Measurements from ENCODE around the gene LLGL2.

Gene LLGL2

DNA sequence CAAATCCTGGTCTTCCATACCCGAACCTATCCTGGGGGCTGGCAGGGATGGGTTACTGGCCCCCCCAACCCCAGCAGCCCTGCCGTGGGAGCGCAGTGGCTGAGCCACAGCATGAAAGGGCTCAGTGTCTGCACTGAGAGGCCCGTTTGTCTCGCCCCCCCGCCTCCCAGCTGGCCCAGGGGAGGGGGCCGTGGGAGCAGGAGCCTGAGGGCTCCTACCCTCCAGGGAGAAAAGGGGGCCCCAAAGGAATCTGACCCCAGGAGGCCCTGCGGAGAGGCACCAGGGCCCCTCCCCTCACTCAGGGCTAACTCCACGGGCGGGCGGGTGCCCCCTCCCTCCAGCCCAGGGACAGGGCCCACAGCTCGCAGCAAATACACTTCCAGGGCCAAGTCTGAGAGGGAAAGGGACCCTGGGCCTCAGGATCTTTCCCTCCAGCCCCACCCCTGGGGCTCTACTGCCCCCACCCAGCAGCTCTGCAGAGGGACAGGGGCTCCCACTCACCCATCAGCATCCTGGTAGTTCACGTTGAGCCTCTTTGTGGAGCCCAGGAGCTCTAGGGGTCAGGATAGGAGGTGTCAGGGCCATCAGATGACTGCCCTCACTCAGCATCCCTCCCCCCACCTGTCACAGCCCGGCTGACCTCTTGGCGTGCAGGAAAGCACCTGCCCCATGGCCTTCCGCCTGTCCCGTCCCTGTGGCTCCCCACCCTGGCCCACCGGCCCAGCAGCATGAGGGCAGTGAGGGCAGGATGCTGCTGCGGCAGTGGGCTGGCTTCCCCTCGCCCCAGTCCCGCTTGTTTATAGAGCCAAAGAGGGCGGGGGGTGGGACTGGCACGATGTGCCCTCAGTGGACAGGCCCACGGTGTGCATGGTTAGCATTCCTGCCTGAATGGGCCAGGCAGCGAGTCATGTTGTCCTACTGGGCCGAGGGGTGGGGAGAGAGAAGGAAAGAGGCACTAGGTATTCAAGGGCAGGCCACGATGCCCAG, 17.5 kb upstream of the LLGL2 start:
- TF ChIP-seq, protein P1, sequence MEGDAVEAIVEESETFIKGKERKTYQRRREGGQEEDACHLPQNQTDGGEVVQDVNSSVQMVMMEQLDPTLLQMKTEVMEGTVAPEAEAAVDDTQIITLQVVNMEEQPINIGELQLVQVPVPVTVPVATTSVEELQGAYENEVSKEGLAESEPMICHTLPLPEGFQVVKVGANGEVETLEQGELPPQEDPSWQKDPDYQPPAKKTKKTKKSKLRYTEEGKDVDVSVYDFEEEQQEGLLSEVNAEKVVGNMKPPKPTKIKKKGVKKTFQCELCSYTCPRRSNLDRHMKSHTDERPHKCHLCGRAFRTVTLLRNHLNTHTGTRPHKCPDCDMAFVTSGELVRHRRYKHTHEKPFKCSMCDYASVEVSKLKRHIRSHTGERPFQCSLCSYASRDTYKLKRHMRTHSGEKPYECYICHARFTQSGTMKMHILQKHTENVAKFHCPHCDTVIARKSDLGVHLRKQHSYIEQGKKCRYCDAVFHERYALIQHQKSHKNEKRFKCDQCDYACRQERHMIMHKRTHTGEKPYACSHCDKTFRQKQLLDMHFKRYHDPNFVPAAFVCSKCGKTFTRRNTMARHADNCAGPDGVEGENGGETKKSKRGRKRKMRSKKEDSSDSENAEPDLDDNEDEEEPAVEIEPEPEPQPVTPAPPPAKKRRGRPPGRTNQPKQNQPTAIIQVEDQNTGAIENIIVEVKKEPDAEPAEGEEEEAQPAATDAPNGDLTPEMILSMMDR (IDR thresholded peaks at IDR 0.05; ENCODE audit: low read depth, low read length, missing control alignments): no peak
- no peak for DNase-seq (ENCODE audit: extremely low read depth, low read depth)
- no peak overlapping the region for H3K4me3 ChIP-seq (replicated peaks; ENCODE audit: low read depth, low read length)

DNA sequence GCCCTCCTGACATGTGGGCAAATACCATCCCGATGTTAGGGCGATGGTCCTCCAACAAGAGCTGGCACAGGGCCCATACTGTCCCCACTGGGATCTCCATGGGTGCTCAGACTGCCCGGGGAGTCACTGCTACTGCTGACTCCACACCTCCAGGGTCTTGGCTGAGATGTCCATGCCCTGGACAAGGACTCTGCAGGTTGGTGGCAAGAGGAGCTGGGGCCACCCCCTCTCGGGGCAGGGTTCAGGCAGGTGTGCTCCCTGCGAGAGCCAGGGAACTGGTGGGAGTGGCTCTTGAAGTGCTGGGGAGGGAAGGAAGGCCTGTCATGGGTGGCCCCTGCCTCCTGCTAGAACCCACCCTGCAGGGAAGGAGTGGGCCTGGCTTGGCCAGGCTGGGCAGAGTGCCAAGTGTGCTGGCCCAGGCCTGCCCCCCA, 16.6 kb upstream of the LLGL2 start:
- no peak overlapping the region for H3K4me3 ChIP-seq (replicated peaks; ENCODE audit: low read depth, low read length)
- DNase-seq (ENCODE audit: extremely low read depth, low read depth): no peak
- TF ChIP-seq, protein P1 (IDR thresholded peaks at IDR 0.05; ENCODE audit: low read depth, low read length, missing control alignments): no peak

DNA sequence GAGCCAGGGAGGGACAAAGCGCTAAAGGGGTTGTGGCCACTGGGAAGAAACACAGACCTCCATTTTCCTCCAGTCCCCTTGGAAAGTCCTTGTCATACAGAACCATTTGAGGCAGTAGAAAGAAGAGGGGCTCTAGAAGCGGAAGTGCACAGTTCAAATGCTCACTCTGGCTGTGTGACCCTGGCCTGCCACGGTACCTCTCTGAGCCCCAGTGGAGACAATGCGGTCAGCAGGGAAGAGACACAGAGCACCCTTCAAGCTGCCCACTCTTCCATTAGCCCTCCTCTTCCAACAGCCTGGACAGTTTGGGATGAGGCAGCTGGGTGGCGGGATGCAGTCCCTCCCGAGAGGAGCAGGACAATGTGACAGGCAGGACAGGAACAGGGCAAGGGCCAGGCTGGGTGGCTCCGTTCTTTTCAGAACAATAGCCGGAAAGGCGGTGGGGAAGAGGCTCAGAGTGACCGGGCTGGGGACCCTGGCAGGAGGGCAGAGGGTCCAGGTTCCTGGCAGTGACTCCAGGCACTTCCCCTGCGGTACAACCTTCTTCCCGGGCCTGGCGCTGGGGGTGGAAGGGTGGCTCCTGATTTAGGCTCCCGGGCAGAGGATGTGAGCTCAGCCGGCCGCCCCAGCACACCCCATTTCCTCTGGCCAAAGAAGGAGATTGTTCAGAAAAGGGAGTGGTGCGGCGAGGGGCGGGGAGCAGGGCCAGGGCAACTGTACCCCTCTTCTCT, 15.8 kb upstream of the LLGL2 start:
- no peak for DNase-seq (ENCODE audit: extremely low read depth, low read depth)
- TF ChIP-seq, protein P1 (IDR thresholded peaks at IDR 0.05; ENCODE audit: low read depth, low read length, missing control alignments): no peak
- no peak overlapping the region for H3K4me3 ChIP-seq (replicated peaks; ENCODE audit: low read depth, low read length)

- DNase-seq (ENCODE audit: extremely low read depth, low read depth): no peak
- TF ChIP-seq, protein P1 (IDR thresholded peaks at IDR 0.05; ENCODE audit: low read depth, low read length, missing control alignments): no peak
- no peak overlapping the region for H3K4me3 ChIP-seq (replicated peaks; ENCODE audit: low read depth, low read length)
These were observed 14.3 kb upstream of the LLGL2 start for GRCh38 chr17:75511270-75511609.

GRCh38 chr17:75511610-75512575, 13.6 kb upstream of the LLGL2 start:
- DNase-seq (ENCODE audit: extremely low read depth, low read depth): no peak
- TF ChIP-seq, protein P1 (IDR thresholded peaks at IDR 0.05; ENCODE audit: low read depth, low read length, missing control alignments): no peak
- no peak overlapping the region for H3K4me3 ChIP-seq (replicated peaks; ENCODE audit: low read depth, low read length)
